Heart left ventricle (tissue), 16 donors: Measurements from ENCODE around the gene EMILIN3. TPM values are rescaled to one million over a fixed set of nuclear protein-coding genes. Genes with fewer than 3 reads are reported as not detected.

Source experiments
- ATAC-seq, 4 donors: fragments of 200-7000 bp; cut with Tn5 transposase; one replicate each; pipeline ENCODE4 v1.9.1; 2020 to 2022; ENCODE audit warnings: moderate library complexity in 4 of 4, mild to moderate bottlenecking in 3 of 4, moderate number of reproducible peaks in 1 of 4
- DNase-seq, 5 donors: peaks; one replicate each; pipeline ENCODE4 v3.0.0-alpha.2; 2020
- H3K27ac ChIP-seq, 12 donors: fragments of 200-600 bp; sonication (generic) in 4 of 12; one replicate each; pipeline versions ENCODE4 v1.5.0 to v1.8.0; 2016 to 2022; ENCODE audit warnings: mild to moderate bottlenecking in 2 of 12
- H3K27me3 ChIP-seq, 9 donors: fragments of 200-600 bp; sonication (generic) in 2 of 9; one replicate each; pipeline versions ENCODE4 v1.5.1 to v1.8.0; 2016 to 2022; ENCODE audit warnings: mild to moderate bottlenecking in 3 of 9
- H3K36me3 ChIP-seq, 9 donors: fragments of 200-600 bp; sonication (generic) in 2 of 9; one replicate each; pipeline versions ENCODE4 v1.5.0 to v1.8.0; 2018 to 2022; ENCODE audit warnings: mild to moderate bottlenecking in 2 of 9
- H3K4me1 ChIP-seq, 12 donors: fragments of 200-600 bp; sonication (generic) in 4 of 12; one replicate each; pipeline versions ENCODE4 v1.5.0 to v1.8.0; 2016 to 2022; ENCODE audit warnings: mild to moderate bottlenecking in 3 of 12
- H3K4me3 ChIP-seq, 12 donors: fragments of 200-600 bp; sonication (generic) in 4 of 12; one replicate each; pipeline versions ENCODE4 v1.5.0 to v1.8.0; 2017 to 2022; ENCODE audit warnings: mild to moderate bottlenecking in 9 of 12, moderate library complexity in 4 of 12
- H3K9me3 ChIP-seq, 12 donors: fragments of 200-600 bp; sonication (generic) in 4 of 12; one replicate each; pipeline versions ENCODE4 v1.5.0 to v1.8.0; 2016 to 2022; ENCODE audit warnings: mild to moderate bottlenecking in 1 of 12
- CTCF ChIP-seq, 12 donors: fragments of 200-600 bp; sonication (generic) in 4 of 12; IDR thresholded peaks; one replicate each; pipeline versions ENCODE4 v1.5.0 to v1.8.0; 2018 to 2022; ENCODE audit warnings: antibody characterized with exemption in 12 of 12, mild to moderate bottlenecking in 5 of 12
- POLR2A ChIP-seq, 2 donors: fragments of 450-650 bp; IDR thresholded peaks; one replicate each; pipeline ENCODE4 v1.6.1; 2017; ENCODE audit warnings: antibody characterized with exemption in 2 of 2, mild to moderate bottlenecking in 2 of 2, moderate library complexity in 2 of 2
- WGBS, 4 donors: extraction: QIAGEN DNeasy Blood & Tissue Kit in 2 of 4; methylation state at CpG; one replicate each; pipeline versions ENCODE4 v1.1.5 to v1.1.7; 2013 to 2018; 5-methylcytosine and 5-hydroxymethylcytosine counted together
- intact Hi-C, 10 donors: fragments of 100-400 bp; cut with DNase I; formaldehyde crosslinking; loops; one replicate each; pipeline versions ENCODE4 v1.11.1 to v1.14.2; 2022
- polyA plus RNA-seq, 2 donors: library from polyadenylated mRNA; stranded (reverse); fragments of 200-250 nt; gene quantifications; one replicate each; pipeline ENCODE4 v1.2.3, GENCODE V29; 2013
- total RNA-seq, 9 donors: library from RNA; depleted of rRNA in 2 of 9; stranded (reverse); fragments of >200 nt in 2 of 9; fragmentation: NEBNext Ultra II Directional in 3 of 9; extraction: Animal tissue kit (Norgen Biotek cat#: 25700) in 3 of 9; gene quantifications; one replicate each; pipeline versions ENCODE4 v1.1.0 to v1.2.4, GENCODE V29; 2016 to 2023
- donor health status: ischemic (EF 13 %, LVEDD 7.1; RV severe dilation, severe dysfunction).
- donor health status: healthy with polysubstance abuse.
- donor health status: DM: no; HTN: yes; CAD: no.
- donor health status: DM: no; HTN: no; CAD: no.
- donor health status: ischemic (EF 25% LVEDD 6.9; RV normal size, moderate dysfunction).
- donor health status: ischemic (EF 25% LVEDD 5.7; RV mildly dilated, moderate dysfunction).
- donor health status: healthy.
- donor health status: DM: yes; HTN: yes; CAD: no.
- donor health status: ischemic (EF 35%, LVEDD 5.7; RV mildly dilated, moderate dysfunction).
- donor health status: nonischemic (EF 11% LVEDD 7.7; RV severe dilation, severe dysfunction).
- donor health status: DM: yes; HTN: yes; CAD: no.
- donor health status: PGD.
- donor health status: ischemic (EF 29% LVEDD 5.4; RV normal size, mild dysfunction).
- donor health status: nonischemic (EF 23%, LVEDD 6.1; RV moderate dilation, normal function).

EMILIN3 gene
- total and polyA plus RNA-seq, 11 donors, result 0.24 to 9.3 (median 2.2) TPM

- Histone ChIP-seq H3K27ac (peak overlapping the region in 1 of 12 donors; percentile 4), H3K27me3 (peaks cover 0 to 4% (median 0%) of the 10 kb centered on the region in 9 donors), H3K36me3 (peaks cover 0 to 21% (median 3%) of the 10 kb centered on the region in 9 donors), H3K9me3 (no peaks in the 10 kb centered on the region), H3K4me1 (peaks cover 0 to 44% (median 18%) of the 10 kb centered on the region in 12 donors), H3K4me3 (no peak overlapping the region)
- TF ChIP-seq CTCF (IDR thresholded peaks at IDR 0.05), result no peak
- TF ChIP-seq POLR2A (IDR thresholded peaks at IDR 0.05), result no peak
- intact Hi-C loops, result loop anchor here in 5 of 10 donors (5.0 to 10.0 kb wide), 4 partner anchors 65 to 352 kb away; no protein-coding TSS in a partner anchor
- DNase-seq, result peak in 1 of 5 donors; percentile 14
- ATAC-seq, result no peak
- WGBS, 4 donors, result 93 to 97% (median 94%) methylated on average over 9 of the region's 9 CpGs
Measured at GRCh38 chr20:41342474-41343464, 23.8 kb downstream of the EMILIN3 start.

GRCh38 chr20:41340327-41341055 lies 26.1 kb downstream of the EMILIN3 start, which contains the start of gene LPIN3:
Gene LPIN3 (plus strand): TSS chr20:41340821. CDS start chr20:41345804, 4,983 bp downstream.
- intact Hi-C loops, result loop anchor here in 9 of 10 donors (1.0 to 10.0 kb wide), 14 partner anchors 66 to 354 kb away; partner anchors contain the start of gene PLCG1 (in 1 of the 9)
- peaks cover 0 to 2% (median 0%) of the 10 kb centered on the region in 9 donors for H3K36me3 ChIP-seq
- peak within 1 kb of the TSS; percentile 66 to 89 (median 74) for H3K27ac ChIP-seq
- peak; percentile 95 to 97 (median 96) for ATAC-seq
- H3K9me3 ChIP-seq, result no peaks in the 10 kb centered on the region
- peaks cover 0 to 44% (median 18%) of the 10 kb centered on the region in 12 donors for H3K4me1 ChIP-seq
- TF ChIP-seq CTCF (IDR thresholded peaks at IDR 0.05), result peak in 9 of 12 donors; percentile 1 to 69 (median 35)
- peak in 1 of 2 donors; percentile 74 for TF ChIP-seq POLR2A (IDR thresholded peaks at IDR 0.05)
- WGBS, 4 donors, result 9 to 14% (median 11%) methylated on average over 18 to 33 of the region's 33 CpGs
- DNase-seq, result peak; percentile 90 to 93 (median 93)
- H3K4me3 ChIP-seq, result peak within 1 kb of the TSS; percentile 18 to 70 (median 60)
- H3K27me3 ChIP-seq, result peaks cover 0 to 4% (median 0%) of the 10 kb centered on the region in 9 donors

DNA sequence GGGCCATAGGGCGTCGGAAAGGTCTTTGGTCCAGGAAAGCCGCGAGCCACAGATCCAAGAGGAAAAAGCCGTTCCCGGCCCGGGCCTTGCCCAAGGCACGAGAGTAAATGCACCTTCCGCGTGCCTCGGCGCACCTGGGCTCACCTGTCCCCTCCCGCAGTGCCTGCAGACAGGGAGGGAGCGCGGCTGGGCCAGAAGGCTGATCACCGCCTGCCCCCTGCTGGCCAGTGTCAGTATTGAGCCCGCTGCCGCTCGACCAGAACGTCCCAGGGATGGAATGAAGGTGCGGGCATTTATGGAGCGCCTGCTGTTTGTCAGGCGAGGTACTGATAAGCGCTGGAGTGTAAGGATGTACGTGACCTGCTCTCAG lies 26.7 kb downstream of the EMILIN3 start:
- WGBS, 4 donors, result 4 to 9% (median 6%) methylated on average over 23 to 25 of the region's 25 CpGs
- peaks cover 0 to 49% (median 20%) of the 10 kb centered on the region in 12 donors for H3K4me1 ChIP-seq
- ATAC-seq, result peak; percentile 74 to 83 (median 79)
- peak; percentile 82 to 91 (median 85) for DNase-seq
- peak overlapping the region; percentile 66 to 89 (median 74) for H3K27ac ChIP-seq
- TF ChIP-seq CTCF (IDR thresholded peaks at IDR 0.05) (peak; percentile 97 to 100 (median 98)), POLR2A (IDR thresholded peaks at IDR 0.05) (no peak)
- H3K9me3 ChIP-seq, result no peaks in the 10 kb centered on the region
- intact Hi-C loops, result loop anchor here (1.0 to 10.0 kb wide), 22 partner anchors 67 to 375 kb away; partner anchors contain the start of gene PLCG1 (in 3 of the 10)
- no peaks in the 10 kb centered on the region for H3K36me3 ChIP-seq
- H3K27me3 ChIP-seq, result peaks cover 0 to 4% (median 0%) of the 10 kb centered on the region in 9 donors
- H3K4me3 ChIP-seq, result peak overlapping the region in 11 of 12 donors; percentile 28 to 70 (median 60)
